ENCODE measurements around the gene PLXNA1.

Gene PLXNA1

DNA sequence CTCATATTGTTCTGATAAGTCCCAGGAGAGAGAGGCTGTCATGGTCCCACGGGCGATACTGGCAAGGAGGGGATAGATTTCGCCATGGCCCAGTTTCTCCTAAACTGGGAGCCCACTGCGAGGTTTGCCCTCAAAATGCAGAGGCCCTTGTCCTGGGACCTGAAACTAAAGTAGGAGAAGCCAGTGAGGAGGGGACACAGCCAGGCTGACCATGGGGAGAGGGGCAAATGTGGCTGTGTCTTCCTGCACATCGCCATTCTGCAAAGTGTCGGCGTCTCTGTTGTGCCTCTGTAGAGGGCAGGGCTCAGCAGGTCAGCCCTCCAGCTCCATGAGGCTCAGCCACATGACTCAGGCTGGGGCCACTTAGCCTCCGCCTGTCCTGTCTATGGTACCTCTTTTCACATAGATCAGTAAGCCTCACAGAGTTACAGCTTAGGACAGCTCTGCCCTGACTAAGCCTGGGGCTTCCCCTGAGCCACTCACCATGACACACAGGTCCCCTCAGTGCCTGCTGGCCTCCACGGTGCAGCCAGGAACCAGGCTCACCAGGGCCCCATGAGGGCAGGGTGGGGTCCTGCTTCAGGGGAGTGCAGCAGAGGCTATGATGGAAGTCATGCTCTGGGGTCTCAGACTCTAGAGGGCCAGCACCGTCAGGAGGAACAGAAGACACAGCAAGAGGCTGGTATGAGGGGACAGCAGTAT, 28.6 kb upstream of the PLXNA1 start:
- DNase-seq, result no peak

DNA sequence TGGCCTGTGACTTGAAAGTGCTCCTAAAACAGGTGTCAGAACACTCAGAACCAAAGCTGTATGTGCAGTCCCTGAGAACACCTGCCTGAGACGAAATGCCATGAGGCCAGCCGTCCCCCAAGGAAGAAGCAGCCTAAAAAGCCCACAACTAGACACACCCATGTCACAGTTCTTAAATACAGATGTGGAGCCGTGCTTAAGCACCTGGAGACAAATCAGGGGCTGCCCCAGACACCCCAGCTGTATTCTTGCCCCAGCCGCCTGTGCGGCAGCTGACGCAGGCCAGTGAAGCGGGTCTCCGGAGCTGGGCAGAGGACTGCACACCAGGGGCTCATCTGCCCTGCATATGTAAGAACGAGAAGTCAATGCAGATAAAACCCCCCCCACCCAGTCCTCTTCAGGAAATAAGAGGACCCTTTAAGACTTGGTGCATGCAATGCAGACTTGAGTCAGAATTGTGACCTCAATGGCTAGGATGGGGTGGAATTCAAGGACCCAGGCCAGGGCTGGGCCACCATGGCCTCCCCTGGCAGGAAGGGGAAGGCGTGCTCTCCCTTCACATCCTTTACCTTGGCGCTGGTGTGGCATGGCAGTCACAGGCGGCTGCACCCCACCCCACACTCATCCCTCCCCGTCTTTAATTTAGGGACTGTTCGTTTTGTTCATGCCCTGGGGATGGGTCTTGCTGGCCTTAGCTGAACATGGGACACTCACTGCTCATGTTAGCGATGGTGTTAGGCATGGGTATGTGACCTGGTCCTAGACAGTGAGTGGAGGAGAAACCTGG, 27.7 kb upstream of the PLXNA1 start:
- no peak for DNase-seq

DNA sequence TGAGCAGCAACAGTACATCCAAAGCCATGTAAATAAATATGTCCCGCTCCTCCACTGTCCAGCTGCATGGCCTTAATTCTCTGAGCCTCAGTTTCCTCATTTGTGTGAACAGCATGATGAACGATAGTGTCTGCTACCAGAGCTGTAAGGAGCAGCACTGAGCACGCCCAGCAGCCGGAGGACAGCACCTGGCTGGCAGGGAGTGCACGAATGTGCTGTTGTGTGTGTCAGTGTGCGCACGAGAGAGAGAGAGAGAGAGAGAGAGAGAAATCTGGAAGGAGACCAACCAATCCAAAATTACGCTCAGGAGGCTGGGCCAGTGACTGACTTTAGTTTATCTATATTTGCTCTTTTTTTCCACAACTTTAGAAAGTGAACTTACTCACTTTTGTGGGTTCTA, 26.6 kb upstream of the PLXNA1 start:
- no peak for DNase-seq

GRCh38 chr3:126956866-126957650, 25.9 kb upstream of the PLXNA1 start:
- DNase-seq, result no peak

GRCh38 chr3:126957776-126958637, 24.9 kb upstream of the PLXNA1 start:
- DNase-seq, result no peak

GRCh38 chr3:126958638-126959085, 24.3 kb upstream of the PLXNA1 start:
- no peak for DNase-seq

GRCh38 chr3:126959136-126959920, 23.6 kb upstream of the PLXNA1 start:
- DNase-seq, result no peak

DNA sequence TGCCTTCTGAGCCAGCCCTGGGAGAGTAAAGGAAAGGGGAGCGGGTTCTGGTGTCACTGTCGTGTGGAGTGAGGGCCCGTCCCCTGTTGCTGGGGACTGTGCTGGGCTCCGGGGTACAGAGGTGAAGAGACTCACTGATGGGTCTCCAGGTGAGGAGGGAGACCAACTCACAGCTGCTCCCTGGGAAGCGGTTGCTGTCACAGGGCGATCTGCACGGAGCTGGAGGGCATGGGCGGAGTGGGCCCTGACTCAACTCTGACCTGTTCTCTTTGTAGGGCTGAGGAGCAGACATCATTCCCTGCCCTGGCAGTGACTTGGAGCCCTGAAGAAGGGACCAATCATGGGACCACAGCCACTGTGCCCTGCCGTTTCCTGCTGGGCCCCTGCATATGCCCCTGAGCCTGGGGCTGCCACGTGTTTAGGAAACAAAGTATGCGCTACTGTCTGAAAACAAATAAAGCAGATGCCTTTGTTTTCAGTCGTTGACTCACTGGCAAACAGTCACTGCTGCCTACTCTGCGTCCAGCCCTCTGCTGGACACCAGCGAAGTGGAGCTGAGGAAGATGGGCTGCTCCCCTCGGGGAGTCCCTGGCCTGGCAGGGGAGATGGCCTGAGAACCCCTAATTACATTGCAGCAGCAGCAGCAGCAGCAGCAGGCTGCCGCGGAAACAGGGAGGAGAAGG, 22.9 kb upstream of the PLXNA1 start:
- DNase-seq, result no peak

GRCh38 chr3:126960604-126960995, 22.3 kb upstream of the PLXNA1 start:
- no peak for DNase-seq

DNA sequence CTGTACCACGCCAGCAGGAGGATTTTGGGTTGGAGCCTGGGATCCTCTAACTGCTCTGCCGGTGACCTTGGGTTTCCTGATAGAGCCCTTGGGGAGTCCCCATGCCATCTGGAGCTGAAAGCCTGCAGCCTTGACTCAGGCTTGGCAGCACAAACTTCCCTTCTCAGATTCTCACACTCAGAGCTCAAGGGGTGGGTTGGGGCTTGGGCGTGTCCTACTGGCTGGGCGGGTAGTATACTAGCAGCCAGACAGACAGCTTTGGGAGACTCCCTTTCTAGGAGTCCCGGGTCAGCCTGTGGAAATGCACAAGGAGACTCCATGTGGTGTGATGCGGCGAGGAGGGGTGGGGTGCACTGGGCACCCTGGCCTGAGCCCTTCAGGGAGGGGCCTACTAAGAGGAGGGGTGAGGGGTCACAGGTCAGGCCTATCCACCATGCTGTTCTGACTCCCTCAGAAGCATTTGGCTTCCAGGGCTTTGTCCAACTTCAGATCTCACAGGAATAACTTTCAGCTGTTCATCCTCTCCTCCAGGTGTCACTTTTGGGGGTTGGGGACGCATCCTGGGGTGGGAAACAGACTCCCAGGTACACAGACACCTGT, 21.6 kb upstream of the PLXNA1 start:
- no peak for DNase-seq

GRCh38 chr3:126961791-126962461, 21.0 kb upstream of the PLXNA1 start:
- no peak for DNase-seq

DNA sequence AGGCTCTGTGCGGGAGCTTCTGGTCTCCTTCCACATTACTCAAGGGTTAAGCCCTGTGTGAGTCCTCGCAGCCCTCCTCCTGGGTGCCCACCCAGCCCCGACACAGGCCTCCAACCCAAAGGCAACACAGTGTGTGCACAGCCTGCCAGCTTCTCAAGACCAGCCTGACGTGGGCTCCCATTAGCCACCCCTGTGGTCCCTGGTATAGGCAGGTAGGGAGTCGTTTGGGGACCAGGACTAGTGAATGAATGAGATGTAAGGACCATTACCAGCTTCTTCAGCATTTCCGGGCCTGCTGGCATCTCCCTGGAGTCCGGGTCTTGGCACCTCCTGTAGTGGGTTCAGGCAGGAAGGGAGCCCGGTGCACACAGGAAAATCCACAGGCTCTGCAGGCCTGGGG, 20.2 kb upstream of the PLXNA1 start:
- DNase-seq, result no peak

DNA sequence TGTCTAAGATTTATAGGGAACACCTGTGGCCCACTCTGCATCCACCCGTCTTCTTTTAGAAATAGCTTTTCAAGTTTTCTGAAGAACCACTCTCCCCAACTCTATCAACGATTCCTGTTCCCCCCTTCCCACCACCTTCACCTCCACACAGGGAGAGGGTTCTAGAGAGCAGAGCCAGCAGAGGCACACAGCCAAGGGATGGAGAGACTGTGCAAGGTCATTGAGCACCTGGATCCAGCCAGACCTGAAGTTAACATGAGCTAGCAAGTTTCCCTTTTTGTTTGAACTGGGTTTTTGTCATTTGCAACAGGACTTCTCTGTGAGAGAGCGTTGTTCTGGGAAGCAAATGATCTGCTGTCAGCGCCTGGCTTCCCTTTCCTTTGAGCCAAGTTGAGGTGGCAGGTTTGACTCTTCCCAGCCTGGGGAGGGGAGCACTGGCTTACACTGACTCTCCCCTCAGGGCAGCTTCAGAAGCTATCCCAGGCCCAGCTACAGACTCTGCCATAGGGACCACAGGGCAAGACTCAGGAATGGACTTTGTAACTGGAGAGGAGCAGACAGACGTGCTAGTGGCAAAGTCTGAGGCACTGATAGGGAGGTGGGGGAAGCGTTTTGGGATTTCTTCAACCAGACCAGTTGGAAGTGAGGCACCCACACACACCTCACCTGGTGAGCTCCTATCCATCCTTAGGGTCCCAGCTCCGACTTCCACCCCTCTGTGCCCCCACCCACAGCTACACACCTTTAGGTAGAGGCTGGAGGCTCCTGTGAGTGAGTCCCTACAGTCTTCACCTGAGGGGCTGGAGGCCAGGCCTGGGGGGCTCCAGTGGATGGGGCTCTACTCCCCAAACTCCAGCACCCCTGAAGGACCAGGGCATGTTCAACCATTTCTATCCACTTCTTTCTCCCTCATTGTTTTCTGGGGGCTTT, 19.4 kb upstream of the PLXNA1 start:
- DNase-seq, result no peak

DNA sequence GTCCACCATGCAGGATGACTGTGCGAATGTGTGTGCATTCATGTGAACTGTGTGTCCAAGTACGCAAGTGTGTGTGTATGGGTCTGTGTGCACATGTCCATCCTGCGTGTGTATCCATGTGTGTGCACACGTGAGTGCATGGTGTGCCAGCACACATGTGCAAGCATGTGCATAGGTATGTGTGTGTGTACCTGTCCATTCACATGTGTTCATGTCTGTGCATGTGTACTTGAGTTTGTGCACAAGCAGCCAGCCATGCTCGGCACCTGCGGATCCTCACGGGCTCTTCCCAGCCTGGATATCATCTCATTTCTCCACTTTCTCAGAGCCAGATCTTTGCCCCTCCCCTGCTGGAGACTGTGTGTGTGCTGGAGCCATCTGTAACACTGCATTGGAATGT, 18.7 kb upstream of the PLXNA1 start:
- DNase-seq, result no peak

DNA sequence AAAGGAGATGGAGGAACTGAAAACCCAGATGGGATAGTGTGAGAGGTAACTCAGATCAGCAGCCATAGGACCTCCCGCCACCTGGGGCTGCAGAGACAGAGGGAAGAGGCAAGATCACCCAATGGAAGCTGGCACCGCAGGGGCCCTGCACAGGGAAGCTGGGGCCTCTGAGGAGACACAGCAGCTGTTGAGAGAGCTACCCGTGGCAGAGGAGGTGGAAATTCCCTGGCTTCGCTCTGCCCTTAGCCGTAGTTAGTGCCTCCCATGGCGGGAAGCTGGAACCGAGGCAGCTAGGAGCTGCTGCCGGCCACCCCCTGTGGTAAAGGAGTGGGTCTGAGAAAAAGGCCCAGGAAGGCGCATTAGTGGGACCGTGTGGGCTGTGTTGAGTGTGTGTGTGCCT, 18.0 kb upstream of the PLXNA1 start:
- DNase-seq, result no peak

GRCh38 chr3:126965526-126966080, 17.3 kb upstream of the PLXNA1 start:
- no peak for DNase-seq

DNA sequence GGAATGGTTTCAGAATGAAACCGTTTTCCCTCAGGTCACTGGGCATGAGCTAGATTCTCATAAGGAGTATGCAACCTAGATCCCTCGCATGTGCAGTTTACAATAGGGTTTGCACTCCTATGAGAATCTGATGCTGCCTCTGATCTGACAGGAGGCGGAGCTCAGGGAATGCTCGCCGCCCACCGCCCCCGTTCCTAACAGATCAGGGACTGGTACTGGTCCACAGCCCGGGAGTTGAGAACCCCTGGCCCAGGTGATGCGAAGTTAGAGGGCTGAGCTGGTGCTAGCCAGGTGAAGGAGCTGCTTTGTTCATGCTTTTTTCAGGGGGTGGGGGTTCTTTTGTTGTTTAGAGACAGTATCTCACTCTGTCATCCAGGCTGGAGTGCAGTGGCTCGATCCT, 15.5 kb upstream of the PLXNA1 start:
- DNase-seq, result no peak

All from CD4-positive, alpha-beta T cell treated with Interleukin-21 for 1 hour (primary cell).